ENCODE results near the gene CELA2A. TPM values are rescaled to one million over a fixed set of nuclear protein-coding genes. Genes with fewer than 3 reads are reported as not detected.

The CELA2A gene
- polyA plus RNA-seq, 3 donors = not detected

DNA sequence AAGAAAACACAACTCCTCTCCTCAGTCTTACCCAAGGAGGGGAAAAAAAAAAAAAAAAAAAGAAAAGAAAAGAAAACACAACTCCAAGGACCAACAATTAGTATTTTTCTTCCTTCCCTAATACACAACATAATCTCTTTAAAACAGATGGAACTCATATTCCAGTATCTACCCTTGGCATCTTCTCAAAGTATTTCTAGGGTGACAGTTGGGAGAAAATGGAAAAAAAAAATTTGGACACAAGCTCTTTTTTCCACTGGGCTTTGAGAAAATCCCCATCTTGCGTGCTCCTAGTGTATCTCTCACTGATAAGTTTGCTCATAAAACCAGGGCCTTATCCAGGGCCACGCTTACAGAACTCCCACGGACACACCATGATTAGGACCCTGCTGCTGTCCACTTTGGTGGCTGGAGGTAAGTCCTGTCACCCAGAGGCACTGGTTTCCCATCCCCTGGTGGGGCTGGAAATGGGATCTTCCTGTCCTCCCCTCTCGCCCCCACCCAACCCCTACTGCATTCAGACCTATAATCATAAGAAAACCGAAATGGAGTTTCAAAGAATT lies 19.3 kb downstream of the CELA2A start, which contains the start of gene CELA2B:
Gene CELA2B, plus strand, starts transcription at position 353 of the 563 bp plus-strand sequence. Its CDS starts 22 bp downstream, at position 375.
- no peaks in the 10 kb centered on the region for H3K27me3 ChIP-seq (ENCODE audit: control insufficient read depth in 2 of 2, insufficient read depth in 2 of 2, low read length in 2 of 2)
- intact Hi-C loops (cut with micrococcal nuclease) = no loop called here
- no peak within 1 kb of the TSS for H3K4me2 ChIP-seq (replicated peaks; ENCODE audit: extremely low read depth, low read length, poor library complexity, severe bottlenecking)
- no peak within 1 kb of the TSS for H3K27ac ChIP-seq (ENCODE audit: low read depth in 1 of 2, low read length in 2 of 2)
- peaks cover 0 to 5% (median 1%) of the 10 kb centered on the region in 3 donors for H3K27me3 Mint-ChIP-seq (ENCODE audit: low read depth in 3 of 3)
- H3K36me3 Mint-ChIP-seq = no peaks in the 10 kb centered on the region
- H3K79me2 ChIP-seq (ENCODE audit: insufficient read depth, low read length) = no peaks in the 10 kb centered on the region
- H3K4me3 Mint-ChIP-seq = no peak within 1 kb of the TSS
- TF ChIP-seq, protein P1, sequence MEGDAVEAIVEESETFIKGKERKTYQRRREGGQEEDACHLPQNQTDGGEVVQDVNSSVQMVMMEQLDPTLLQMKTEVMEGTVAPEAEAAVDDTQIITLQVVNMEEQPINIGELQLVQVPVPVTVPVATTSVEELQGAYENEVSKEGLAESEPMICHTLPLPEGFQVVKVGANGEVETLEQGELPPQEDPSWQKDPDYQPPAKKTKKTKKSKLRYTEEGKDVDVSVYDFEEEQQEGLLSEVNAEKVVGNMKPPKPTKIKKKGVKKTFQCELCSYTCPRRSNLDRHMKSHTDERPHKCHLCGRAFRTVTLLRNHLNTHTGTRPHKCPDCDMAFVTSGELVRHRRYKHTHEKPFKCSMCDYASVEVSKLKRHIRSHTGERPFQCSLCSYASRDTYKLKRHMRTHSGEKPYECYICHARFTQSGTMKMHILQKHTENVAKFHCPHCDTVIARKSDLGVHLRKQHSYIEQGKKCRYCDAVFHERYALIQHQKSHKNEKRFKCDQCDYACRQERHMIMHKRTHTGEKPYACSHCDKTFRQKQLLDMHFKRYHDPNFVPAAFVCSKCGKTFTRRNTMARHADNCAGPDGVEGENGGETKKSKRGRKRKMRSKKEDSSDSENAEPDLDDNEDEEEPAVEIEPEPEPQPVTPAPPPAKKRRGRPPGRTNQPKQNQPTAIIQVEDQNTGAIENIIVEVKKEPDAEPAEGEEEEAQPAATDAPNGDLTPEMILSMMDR (IDR thresholded peaks at IDR 0.05) = no peak
- no peak within 1 kb of the TSS for H3K4me3 ChIP-seq (replicated peaks in 1 of 3; ENCODE audit: low read depth in 2 of 3, low read length in 3 of 3)
- H3K27ac Mint-ChIP-seq = no peak within 1 kb of the TSS
- DNase-seq = no peak
- H3K9ac ChIP-seq (ENCODE audit: insufficient read depth, low read length, poor library complexity, severe bottlenecking) = no peak within 1 kb of the TSS
- H2AFZ ChIP-seq (ENCODE audit: insufficient read depth, low read depth, low read length, poor library complexity, severe bottlenecking) = no peak within 1 kb of the TSS
- H3K36me3 ChIP-seq (replicated peaks in 1 of 2; ENCODE audit: control insufficient read depth in 1 of 2, insufficient read depth in 2 of 2, low read length in 2 of 2) = no peaks in the 10 kb centered on the region
- 100% methylated on average over 3 of the region's 5 CpGs for WGBS (ENCODE audit: insufficient coverage)
- peaks cover 0 to 4% (median 0%) of the 10 kb centered on the region in 7 donors for H3K9me3 Mint-ChIP-seq
- no peaks in the 10 kb centered on the region for H3K9me3 ChIP-seq (replicated peaks in 1 of 2; ENCODE audit: control insufficient read depth in 1 of 2, insufficient read depth in 1 of 2, low read length in 2 of 2)
- no peaks in the 10 kb centered on the region for H4K20me1 ChIP-seq (ENCODE audit: insufficient read depth, low read length)
- H3K4me1 ChIP-seq (ENCODE audit: control insufficient read depth in 1 of 2, insufficient read depth in 2 of 2, low read length in 2 of 2) = no peaks in the 10 kb centered on the region
- peaks cover 2% of the 10 kb centered on the region for H3K4me1 Mint-ChIP-seq

DNA sequence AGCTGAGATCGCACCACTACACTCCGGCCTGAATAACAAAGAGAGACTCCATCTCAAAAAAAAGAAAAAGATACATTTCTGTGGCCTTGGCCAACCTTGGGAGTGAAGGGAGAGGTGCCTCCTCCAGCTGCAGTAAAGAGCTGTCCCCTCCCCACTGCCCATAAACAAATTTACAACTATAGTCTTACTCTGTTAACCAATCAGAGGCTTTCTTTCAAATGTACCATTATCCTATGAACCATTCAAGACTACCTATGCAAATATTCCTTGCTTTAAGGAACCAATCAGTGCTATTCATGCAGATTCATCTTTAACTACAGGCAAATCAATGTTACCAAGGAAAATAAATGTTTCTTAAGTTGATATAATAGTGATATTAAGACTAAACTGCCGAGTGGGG lies 20.4 kb downstream of the CELA2A start:
- Mint-ChIP-seq H3K4me3 (no peak overlapping the region), H3K4me1 (peaks cover 2% of the 10 kb centered on the region), H3K27ac (no peak overlapping the region), H3K9me3 (peaks cover 0 to 4% (median 0%) of the 10 kb centered on the region in 7 donors), H3K27me3 (ENCODE audit: low read depth in 3 of 3) (peaks cover 0 to 5% (median 1%) of the 10 kb centered on the region in 3 donors), H3K36me3 (no peaks in the 10 kb centered on the region)
- Histone ChIP-seq H3K4me3 (replicated peaks in 1 of 3; ENCODE audit: low read depth in 2 of 3, low read length in 3 of 3) (no peak overlapping the region), H4K20me1 (ENCODE audit: insufficient read depth, low read length) (no peaks in the 10 kb centered on the region), H3K4me2 (replicated peaks; ENCODE audit: extremely low read depth, low read length, poor library complexity, severe bottlenecking) (no peak overlapping the region), H3K9me3 (replicated peaks in 1 of 2; ENCODE audit: control insufficient read depth in 1 of 2, insufficient read depth in 1 of 2, low read length in 2 of 2) (no peaks in the 10 kb centered on the region), H3K27ac (ENCODE audit: low read depth in 1 of 2, low read length in 2 of 2) (no peak overlapping the region), H3K36me3 (replicated peaks in 1 of 2; ENCODE audit: control insufficient read depth in 1 of 2, insufficient read depth in 2 of 2, low read length in 2 of 2) (no peaks in the 10 kb centered on the region), H2AFZ (ENCODE audit: insufficient read depth, low read depth, low read length, poor library complexity, severe bottlenecking) (no peak overlapping the region), H3K27me3 (ENCODE audit: control insufficient read depth in 2 of 2, insufficient read depth in 2 of 2, low read length in 2 of 2) (no peaks in the 10 kb centered on the region), H3K9ac (ENCODE audit: insufficient read depth, low read length, poor library complexity, severe bottlenecking) (no peak overlapping the region), H3K4me1 (ENCODE audit: control insufficient read depth in 1 of 2, insufficient read depth in 2 of 2, low read length in 2 of 2) (no peaks in the 10 kb centered on the region), H3K79me2 (ENCODE audit: insufficient read depth, low read length) (no peaks in the 10 kb centered on the region)
- TF ChIP-seq, protein P1 (IDR thresholded peaks at IDR 0.05) = no peak
- WGBS (ENCODE audit: insufficient coverage) = no CpG with 5 or more reads among the region's 3 CpGs
- DNase-seq = no peak
- intact Hi-C loops (cut with micrococcal nuclease) = no loop called here
